Colon (tissue), 2 donors: ENCODE measurements around the gene TOM1L2.
"Not testable (repeated sequence)": the region's sequence is repeated elsewhere in the genome, so short reads cannot be mapped to it uniquely, and the experiment has no call there.

ENCODE experiments used
- FAIRE-seq: peaks from 2 replicates; lab custom pipeline; 2012; peaks lifted over from hg19 to GRCh38; lab: Jason Lieb, UNC
- donor health status: control.
- donor health status: control.

Gene TOM1L2

DNA sequence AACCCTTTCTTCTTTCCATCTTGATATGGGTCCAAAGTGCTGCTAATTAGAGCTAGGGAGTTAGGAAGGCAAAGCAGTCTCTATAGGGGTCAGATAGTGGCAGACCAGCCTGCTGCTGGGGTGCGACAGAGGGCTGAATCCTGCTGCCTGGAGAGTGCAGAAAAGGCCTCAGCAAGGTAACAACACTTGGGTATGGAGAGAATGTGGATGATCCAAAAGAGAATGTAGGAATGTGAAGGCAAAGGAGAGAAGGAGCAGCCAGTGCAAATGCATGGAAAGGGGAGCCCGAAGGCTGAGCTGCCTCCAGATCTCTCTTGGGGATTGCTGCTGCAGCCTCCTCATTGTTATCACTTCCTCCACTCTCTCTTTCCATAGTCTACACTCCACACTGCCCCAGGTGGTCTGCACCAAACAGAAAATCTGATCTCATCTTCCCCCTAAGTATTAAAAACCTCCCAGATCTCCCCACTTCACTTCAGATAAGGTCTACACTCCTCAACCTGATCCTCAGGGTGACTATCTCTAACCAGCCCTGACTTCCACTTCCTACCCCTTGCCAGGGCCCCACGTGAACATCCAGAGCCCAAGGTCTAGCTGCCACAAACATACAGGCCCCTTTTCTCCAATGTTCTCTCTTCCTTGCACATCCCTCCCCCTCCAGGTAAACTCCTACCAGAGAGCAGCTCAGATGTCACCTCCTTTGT lies 28.8 kb downstream of the TOM1L2 start:
- no peak for FAIRE-seq

DNA sequence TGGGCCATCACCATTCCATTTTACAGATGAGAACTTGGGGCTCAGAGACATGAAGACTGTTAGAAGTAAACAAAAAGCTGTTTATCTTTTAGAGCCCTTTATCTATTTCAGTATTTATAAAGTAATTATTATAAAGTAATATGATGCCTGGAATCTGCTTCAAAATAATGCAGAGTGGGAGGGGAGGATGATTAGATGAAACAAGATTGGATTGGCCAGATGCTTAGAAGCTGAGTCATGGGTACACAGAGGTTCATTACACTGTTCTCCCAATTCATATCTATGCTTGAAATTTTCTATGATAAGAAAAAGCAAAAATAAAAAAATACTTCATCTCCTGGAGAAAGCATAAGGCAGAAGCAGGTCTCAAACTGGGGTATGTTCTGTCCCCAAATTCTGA lies 29.4 kb downstream of the TOM1L2 start:
- no peak for FAIRE-seq

DNA sequence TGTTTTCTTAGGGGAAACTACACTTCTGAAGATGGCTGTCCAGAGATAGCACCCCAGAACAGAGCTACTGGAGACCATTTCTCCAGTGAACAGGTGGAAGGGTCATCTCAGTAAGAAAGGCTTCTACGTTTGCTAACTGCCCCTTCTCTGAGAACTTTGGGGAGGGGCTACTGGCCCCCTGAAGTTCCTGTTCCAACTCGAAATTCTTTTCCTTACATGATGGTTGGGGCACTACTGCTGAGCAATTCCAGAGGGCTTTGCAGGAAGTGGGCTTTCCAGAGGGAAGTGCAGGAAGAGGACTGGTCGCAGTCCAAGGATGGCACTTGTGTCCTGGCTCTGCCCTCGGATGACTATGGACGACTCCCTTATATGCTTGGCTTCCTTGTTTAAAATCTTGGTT lies 31.2 kb downstream of the TOM1L2 start:
- no peak for FAIRE-seq

DNA sequence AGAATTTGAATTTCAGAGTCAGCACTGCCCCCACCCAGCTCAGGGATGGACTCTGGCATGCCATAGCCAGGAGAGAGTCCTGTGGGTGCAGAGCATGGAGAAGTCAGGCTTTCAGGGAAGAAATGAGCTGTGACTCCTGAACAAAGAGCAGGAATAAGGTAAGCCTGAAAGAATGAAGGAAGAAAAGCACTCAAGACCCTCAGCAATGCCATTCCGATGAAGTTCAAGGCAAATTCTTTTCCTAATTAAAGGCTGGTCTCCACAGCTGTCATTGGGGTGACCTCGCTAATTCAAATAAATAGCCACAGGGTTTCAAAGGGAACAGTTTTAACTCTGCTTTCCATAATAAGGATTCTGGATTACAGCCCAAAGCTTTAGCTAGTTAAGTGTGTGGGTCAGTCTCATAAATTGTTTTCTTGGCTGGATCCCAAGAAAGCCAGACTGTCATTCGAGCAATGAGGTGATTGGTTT lies 31.7 kb downstream of the TOM1L2 start:
- no peak for FAIRE-seq

DNA sequence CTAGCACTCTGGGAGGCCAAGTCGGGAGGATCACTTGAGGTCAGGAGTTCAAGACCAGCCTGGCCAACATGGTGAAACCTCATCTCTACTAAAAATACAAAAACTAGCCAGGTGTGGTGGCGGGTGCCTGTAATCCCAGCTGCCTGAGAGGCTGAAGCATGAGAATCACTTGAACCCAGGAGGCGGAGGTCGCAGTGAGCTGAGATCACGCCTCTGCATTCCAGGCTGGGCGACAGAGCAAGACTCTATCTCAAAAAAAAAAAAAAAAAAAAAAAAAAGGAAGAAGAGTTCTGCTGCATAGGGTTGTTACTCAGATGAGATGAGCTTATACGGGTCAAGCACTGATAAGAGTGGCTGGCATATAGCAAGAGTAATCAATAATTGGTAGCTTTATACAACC lies 32.3 kb downstream of the TOM1L2 start:
- FAIRE-seq = not testable (repeated sequence)

DNA sequence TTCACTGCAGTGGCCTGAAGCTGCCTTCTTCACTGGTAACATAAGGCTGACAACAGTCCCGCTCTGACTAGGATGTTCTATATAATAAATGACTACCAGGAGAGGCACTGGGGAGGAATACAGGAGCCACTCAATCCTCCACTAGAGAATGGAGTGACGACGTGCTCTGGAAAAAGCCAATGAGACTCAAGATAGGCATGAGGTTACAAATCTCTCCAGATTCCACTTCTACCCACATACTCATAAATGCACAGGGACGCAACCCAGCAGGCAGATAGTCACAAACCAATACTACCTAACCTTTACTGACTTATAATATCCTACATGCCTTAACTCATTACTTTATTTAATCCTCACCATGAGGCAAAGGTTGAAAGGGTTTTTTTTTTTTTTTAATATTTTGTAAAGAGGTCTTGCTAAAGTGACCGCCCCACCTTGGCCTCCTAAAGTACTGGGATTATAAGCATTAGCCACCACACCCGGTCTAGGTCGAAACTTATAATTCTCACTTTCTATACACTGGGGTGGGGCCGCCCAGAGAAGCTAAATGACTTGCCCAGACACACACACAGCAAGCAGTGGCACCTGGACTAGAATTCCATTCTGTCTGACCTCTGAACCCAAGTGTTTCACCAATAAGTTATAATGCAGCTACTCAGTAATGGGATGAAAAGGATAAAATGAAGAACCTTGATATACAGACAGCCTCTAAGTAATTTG lies 33.7 kb downstream of the TOM1L2 start:
- no peak for FAIRE-seq

DNA sequence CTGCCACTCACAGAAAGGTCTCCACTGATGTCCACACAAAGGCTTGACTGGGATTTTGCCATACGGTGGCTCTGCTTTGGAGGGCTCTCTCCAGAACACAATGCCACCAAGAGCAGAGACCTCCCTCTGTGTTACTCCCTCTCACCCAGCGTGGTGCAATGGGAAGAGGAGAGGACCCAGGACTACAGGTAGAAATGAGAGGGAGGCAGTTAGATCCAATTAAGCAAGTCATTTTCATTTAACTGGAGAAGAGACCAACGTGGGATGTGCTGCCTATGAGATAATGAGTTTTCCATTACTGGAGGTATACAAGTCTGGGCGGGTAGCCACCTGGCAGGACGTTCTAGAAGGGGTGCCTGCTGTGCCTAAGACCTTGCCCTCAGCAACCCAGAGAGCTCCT lies 34.2 kb downstream of the TOM1L2 start:
- no peak for FAIRE-seq

DNA sequence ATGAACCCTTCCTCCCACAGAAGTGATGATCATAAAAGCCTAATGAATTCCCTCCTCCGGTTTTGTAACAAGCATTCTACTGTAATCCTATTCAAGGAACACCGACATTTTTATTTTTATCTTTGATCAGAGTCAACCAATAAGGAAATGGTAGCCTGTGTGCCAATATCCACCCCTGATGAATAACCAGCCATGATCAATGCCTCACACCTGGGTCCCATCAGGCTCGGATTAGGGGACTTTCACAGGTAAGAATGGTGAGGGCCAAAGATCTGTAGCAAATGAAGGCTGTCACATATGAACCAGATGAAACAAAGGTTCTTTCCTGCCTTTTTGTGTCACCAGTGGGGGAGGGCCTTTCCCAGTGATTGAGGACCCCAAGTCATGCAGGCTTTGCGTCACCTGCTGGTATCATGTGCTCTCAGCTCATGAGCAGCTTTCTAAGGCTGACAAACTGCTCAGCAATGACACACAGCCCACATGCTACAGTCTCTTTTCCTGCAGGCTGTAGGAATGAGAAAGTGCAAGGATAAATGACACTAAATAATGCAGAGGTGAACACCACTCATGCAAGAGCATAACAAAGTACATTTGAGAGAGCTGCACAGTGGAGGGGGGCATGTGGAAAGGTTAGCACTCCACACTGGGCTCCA lies 34.9 kb downstream of the TOM1L2 start:
- FAIRE-seq = no peak

DNA sequence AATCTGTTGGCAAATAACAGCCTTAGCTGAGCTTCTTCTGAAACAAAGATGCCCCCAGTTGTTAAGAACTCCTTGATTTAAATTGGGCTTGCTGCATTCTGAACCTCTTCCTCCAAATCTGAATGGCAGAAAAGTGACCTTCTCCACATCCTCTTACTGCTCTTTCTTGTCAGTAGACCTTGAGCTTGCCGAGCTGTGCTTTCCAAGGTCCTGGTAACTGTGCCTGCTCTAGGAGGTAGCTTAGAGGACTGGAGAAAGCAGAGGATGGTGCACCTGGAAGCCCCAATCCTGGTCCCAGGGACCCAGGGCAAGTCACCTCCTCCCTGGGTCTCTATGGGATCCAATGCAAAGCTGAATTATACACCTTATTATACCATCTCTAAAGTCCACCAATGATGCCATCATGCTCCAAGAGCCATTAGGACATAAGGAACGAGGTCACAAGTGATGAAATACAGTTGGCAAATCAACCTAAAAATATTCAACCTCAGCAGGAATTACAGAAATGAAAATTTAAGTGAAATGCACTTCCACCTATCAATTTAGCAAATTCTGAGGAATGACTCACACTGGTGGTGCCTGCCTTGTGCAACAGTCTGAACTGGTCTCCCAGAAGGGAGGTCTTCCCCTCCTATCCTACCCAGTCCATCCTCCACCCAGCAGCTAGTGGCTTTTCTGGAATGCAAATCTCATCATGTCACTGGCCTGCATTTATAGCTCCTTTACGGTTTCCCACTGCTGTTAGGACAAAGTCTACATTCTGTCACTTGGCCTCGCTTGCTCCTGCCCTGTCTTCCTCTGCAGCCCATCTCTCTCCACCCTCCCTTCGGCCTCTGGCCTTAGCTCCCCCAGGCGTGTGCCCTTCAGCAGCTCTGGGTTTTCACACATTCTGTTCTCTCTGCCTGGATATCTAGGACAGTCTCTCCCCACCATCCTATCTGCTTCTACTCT lies 36.6 kb downstream of the TOM1L2 start:
- no peak for FAIRE-seq

DNA sequence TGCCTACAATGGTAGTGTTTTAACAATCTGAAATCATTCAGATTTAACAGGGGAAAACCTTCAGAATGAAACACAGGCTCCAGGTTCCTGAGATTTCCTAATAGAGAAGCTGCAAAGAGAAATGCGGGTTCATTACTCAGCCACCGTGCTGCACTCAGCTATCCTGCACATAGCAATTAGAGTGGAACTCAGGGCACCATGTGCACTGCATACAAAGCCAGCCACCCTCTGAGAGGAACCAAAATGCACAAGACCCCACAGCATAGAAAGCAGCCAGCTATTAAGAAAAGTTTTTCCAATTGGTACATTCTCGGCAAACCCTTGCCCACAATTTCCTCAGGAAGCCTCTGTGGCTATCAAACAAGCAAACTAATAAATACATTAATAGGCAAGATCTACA lies 37.4 kb downstream of the TOM1L2 start:
- FAIRE-seq = no peak

DNA sequence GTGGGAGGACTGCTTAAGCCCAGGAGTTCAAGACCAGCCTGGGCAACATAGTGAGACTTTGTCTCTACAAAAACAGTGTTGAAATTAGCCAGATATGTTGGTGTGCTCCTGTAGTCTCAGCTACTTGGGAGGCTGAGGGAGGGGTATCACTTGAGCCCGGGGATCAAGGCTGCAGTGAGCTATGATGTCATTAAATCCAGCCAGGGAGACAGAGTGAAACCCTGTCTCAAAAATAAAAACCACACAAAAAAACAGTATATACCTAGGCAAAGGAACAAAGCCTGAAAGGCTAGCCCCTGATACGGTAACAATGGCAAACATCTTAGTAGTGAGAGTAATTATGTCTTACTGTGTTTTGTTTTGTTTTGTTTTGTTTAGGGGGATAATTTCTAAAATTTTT lies 38.0 kb downstream of the TOM1L2 start:
- FAIRE-seq = no peak

DNA sequence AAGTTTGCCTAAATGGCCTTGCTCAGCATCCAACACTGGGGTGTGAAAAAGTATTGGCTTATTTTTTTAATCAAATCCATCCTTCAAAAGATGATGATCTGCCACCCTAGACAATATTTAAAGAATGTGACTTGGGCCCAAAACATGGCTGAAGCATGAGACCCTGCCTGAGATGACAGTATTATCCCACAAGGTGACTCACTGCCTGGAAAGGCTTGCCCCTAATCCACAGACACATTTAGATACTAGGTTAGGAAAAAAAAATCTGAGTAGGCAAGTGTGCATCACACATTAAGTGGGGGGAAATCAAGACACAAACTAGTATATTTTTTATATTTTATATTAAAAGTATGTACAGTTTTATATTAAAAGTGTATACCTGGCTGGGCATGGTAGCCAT lies 38.4 kb downstream of the TOM1L2 start:
- no peak for FAIRE-seq

DNA sequence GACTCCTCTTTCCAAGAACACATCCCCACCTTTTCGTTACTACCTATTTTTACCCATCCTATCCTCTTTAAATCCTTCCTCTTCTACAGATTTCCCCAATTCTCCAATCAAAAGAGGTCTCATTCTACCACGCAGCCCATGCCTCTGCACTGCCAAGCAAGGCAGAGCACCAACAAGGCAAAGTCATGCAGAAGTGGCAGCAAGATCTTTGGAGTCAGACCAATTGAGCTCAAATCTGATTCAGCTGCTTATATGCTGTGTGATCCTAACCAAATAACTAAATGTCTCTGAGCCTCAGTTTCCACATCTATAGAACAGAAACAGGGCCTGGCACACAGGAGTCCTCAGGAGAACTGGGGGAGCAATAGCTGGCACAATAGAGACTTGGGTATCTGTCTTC lies 41.0 kb downstream of the TOM1L2 start:
- no peak for FAIRE-seq

DNA sequence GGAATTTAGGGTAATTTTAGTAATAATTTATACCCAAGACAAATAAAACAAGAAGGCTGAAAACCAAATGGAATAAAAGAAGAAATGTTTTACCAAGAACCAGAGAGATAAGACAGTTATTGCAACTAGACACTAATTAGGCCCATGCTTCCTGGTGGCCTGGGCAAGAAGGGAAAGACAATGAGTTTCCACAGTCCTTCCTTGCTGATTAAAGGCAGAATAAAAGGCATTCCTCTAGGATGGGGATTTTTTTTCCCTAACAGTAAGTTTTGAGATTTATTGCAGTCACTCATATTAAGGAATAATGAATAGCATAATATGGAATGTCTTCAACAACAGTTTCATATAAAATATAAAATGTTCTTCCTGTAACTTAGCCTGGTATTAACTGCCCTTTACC lies 41.5 kb downstream of the TOM1L2 start:
- no peak for FAIRE-seq

DNA sequence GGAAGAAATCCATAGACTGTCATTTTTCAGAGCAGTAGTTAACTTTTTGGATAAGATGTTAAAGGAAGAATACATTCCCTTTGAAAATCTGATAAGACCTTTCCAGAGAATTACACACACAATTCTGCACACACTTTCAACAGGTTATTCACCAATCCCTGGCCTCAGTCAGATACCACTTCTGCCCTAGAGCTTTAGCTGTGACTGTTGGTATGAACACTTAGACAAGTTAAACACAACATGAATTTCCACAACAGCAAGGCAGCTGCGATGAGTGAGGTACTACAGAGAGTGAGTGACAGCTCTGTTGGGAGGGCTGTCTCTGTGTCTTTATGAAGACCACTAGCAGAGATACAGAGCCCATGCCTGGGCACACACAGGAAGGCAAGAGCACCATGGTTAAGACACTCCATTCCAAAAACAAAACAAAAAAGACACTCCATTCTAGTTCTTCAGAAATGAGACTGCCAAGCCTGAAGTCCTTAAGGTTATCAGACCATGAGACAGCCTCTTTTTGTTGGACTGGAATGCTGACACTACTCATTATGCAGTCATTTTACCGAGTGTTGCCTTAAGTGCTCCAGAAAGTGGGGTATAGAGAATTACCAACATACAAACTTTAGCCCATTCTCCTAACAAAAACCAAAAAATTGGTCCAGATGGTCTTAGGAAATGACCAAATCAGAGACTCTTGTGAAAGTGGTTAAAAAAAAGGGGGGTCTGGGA lies 42.4 kb downstream of the TOM1L2 start:
- FAIRE-seq = no peak

DNA sequence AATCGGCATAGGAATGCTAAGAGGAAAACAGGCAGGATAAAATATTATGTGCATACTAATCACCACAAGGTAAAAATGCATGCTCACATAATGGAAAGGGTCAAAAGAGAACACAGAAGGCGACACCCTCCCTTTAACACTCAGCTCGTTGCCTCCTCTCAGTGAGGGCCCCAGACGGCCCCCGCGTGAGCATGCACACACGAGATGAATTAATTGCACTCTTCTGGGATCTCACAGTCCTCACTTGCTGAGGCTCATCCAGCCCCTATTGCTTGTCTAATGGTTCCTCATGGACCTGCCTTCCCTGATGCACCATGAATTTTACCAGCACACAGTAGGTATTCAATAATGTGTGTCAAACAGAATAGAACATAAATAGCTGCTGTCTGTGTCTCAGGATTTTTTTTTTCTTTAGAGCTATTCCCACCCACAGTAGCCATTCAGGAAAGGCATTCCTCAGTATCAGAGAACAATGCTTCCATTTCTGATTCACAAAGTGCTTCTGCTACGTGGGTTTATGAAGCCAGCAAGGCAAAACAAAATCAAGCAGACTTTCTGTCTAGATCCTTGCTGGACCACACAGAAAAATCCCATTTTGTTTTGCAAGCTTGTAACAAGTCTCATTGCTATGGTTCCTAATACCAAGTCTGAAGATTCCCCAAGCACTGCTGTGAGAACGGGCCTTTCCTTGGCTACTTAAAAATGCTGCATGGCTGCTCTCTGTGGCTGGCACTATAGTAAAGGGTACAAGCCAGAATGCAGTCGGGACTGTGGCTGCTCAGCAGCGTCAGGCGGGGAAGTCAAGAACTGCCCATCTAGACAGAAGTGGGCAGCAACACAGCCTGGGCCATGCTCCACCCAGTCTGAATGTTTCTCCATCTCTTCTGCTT lies 43.6 kb downstream of the TOM1L2 start:
- no peak for FAIRE-seq

DNA sequence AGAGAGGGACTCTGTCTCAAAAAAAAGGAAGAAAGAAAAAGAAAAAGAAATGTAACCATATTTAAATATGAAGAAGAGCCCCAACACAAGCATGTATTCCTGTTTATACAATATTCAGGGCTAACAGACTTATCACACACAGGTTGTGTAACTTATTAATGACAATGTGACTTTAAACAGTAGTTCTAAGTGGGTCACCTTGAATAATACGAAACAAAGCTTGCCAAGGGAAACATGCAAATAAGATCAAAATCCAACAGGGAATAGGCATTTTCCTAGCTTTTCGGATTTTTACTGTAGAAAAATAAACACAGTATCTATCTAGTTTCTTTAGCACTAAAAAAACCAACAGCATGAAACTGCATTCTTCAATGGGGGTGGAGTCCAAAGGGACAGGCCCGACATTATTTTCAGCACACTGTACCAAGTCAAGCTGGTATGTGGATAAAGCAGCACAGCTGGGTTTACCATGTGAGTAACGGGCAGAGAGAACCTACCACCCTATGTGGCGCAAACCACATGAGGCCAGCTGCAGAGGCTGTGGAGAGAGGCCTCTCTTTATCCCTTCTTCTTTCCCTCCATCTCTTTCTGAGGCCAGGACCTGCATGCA lies 45.3 kb downstream of the TOM1L2 start:
- FAIRE-seq = no peak

DNA sequence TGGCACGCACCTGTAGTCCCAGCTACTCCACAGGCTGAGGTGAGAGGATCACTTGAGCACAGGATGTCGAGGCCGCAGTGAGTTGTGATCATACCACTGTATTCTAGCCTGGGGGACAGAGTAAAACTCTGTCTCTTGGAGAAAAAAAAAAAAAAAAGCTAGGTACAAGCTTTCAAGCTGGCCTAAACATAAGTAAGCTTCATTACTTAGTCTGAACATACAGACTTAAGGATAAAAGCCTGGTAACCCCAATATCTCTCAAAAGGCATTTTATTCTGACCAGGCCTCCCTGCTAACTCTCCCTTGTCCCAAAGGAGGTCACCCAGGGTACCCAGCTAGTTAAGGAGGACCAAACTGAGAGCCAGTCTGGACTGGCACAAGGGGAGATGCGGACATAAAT lies 46.2 kb downstream of the TOM1L2 start:
- no peak for FAIRE-seq

DNA sequence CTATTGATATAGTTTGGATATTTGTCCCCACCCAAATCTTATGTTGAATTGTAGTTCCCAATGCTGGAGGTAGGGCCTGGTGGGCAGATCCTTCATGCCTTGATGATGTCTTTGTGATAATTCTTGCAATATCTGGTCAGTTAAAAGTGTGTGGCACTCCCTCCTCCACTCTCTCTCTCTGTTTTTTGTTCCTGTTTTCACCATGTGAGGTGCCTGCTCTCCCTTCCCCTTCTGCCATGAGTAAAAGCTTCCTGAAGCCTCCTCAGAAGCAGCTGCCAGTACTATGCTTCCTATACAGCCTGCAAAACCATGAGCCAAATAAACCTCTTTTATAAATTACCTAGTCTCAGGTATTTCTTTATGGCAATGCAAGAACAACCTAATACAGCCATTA lies 47.3 kb downstream of the TOM1L2 start:
- FAIRE-seq = no peak
